HG03135 (cell line): Measurements from ENCODE around the gene KMT2B.

Experiments used
- ATAC-seq: cut with Tn5 transposase; IDR thresholded peaks from one replicate; pipeline ENCODE4 v1.9.1; 2021; ENCODE audit warnings: mild to moderate bottlenecking, moderate library complexity; ENCODE audit not compliant: unreplicated experiment

Gene KMT2B

DNA sequence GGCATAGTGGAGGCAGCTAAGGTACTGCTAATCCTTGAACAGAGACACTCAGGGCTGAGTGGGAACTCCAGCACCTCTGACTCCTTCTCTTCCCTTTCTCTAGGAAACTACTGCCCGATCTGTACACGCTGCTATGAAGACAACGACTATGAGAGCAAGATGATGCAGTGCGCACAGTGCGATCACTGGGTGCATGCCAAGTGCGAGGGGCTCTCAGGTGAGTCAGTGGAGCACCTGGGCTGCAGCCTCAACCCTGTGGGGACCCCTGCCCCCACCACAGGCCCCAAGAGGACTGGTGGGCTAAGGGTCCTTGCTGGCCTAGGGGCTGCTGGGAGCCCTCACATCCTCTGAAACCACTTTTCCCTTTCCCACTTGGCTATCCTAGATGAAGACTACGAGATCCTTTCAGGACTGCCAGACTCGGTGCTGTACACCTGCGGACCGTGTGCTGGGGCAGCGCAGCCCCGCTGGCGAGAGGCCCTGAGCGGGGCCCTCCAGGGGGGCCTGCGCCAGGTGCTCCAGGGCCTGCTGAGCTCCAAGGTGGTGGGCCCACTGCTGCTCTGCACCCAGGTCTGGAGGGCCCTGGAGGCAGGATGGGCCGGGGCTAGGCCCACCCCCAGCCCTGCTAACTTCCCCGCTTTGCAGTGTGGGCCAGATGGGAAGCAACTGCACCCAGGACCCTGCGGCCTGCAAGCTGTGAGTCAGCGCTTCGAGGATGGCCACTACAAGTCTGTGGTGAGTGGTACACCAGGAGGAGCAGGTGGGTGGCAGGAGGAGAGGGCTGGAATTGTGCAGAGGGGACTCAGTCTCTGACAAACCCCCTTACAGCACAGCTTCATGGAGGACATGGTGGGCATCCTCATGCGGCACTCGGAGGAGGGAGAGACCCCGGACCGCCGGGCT is 9.5 kb downstream of the KMT2B start:
- ATAC-seq, result no peak

DNA sequence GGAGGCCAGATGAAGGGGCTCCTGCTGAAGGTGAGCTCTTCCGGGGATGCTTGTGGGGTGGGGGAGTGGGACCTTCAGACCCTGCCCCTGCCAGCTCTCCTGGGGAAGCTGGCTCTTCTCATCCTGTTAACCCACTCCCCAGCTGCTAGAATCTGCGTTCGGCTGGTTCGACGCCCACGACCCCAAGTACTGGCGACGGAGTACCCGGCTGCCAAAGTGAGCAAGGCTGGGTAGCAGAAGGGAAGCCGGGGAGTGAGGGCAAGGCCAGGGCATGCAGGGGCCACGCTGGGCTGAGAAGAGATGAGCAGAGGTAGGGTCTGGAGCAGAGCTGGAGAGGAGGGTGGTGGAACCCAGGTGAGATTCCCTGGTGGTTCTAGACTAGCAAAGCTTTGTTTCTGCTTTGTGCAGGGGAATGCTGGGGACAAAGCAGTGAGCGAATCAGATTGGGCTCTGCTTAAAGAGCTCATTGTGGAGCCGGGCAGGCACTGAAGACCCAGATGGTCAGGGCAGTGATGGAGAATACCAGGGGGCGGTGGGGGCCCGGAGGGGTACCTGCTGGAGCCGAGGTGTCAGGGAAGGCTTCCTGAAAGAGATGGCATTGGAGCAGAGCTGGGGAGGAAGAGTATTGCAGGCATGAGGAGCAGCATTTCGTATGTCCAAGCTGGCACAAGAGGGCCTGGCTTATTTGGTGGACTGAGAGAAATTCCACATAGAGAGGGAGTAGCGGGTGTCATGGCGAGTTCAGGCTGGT is 10.3 kb downstream of the KMT2B start:
- ATAC-seq, result no peak

DNA sequence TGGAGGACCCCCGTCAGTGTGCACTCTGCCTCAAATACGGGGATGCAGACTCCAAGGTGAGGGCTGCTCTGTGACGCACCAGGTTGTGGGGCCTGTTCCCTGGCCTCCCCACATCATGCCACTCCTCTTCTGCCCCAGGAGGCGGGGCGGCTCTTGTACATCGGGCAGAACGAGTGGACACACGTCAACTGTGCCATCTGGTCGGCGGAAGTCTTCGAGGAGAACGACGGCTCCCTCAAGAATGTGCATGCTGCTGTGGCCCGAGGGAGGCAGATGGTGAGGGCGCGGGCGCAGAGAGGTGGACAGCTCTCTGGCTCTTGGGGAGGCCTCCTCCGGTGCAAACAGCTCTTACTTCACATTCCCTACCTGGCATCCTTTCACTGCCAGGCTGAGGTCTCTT is 11.2 kb downstream of the KMT2B start:
- ATAC-seq, result no peak

DNA sequence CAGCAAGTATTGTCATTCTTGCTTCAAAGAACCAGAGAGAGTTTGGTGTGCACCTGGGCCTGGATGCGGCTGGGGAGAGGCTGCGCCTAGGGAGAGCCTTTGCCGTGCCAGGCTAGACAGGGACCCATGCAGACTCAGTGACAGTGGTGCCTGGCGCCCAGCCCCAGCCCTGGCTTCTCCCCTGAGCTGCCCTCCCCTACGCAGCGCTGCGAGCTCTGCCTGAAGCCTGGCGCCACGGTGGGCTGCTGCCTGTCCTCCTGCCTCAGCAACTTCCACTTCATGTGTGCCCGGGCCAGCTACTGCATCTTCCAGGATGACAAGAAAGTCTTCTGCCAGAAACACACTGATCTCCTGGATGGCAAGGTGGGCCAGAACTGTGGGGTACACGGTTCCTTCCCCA is 12.0 kb downstream of the KMT2B start:
- no peak for ATAC-seq

DNA sequence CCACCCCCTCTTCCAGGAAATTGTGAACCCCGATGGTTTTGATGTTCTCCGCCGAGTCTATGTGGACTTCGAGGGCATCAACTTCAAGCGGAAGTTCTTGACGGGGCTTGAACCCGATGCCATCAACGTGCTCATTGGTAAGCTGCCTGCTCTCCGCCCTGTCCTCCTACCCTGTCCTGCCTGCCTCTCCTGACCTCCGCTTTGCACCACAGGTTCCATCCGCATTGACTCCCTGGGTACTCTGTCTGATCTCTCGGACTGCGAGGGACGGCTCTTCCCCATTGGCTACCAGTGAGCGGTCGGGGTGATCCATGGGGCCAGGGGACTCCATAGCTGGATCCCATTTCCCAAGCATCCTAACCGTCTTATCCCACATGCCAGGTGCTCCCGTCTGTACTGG is 12.5 kb downstream of the KMT2B start:
- ATAC-seq, result no peak

DNA sequence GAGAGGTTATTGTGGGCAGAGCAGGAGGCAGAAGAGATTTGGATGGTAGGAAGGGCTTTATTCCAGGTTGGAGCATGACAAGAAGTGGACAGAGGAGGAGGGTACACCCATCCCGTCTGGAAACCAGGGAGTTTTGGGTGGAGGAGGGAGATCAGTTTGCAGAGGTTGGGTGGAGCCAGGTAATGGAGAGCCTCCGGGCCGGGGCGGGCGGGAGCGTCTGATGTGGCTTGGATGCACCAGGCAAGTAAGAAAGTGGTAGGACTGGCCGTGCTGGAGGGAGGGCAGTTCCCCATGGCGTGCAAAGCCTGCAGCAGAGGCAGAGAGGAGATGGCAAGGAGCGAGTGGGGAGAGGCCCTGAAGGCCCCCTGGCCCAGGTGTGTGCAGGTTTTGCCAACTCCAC is 13.6 kb downstream of the KMT2B start:
- no peak for ATAC-seq

DNA sequence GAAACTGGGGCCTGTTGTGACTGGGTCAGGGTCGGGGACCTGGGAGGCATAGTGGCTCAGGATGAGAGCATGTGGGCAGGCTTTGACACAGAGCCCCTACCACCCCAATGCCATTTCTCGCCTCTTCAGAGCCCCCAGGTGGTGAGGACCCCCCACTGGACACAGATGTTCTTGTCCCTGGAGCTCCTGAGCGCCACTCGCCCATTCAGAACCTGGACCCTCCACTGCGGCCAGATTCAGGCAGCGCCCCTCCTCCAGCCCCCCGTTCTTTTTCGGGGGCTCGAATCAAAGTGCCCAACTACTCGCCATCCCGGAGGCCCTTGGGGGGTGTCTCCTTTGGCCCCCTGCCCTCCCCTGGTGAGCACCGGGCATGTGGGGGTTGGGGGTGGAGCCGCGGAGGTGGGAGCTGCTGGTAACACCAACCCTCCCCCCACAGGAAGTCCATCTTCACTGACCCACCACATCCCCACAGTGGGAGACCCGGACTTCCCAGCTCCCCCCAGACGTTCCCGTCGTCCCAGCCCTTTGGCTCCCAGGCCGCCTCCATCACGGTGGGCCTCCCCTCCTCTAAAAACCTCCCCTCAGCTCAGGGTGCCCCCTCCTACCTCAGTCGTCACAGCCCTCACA is 14.1 kb downstream of the KMT2B start:
- no peak for ATAC-seq

DNA sequence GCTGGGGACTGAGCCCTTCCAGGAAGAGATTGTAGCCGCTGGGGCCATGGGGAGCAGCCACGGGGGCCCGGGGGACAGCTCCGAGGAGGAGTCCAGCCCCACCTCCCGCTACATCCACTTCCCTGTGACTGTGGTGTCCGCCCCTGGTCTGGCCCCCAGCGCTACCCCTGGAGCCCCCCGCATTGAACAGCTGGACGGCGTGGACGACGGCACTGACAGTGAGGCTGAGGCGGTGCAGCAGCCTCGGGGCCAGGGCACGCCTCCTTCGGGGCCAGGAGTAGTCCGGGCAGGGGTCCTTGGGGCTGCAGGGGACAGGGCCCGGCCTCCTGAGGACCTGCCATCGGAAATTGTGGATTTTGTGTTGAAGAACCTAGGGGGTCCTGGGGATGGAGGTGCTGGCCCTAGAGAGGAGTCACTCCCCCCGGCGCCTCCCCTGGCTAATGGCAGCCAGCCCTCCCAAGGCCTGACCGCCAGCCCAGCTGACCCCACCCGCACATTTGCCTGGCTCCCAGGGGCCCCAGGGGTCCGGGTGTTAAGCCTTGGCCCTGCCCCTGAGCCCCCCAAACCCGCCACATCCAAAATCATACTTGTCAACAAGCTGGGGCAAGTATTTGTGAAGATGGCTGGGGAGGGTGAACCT is 14.9 kb downstream of the KMT2B start:
- ATAC-seq, result no peak

DNA sequence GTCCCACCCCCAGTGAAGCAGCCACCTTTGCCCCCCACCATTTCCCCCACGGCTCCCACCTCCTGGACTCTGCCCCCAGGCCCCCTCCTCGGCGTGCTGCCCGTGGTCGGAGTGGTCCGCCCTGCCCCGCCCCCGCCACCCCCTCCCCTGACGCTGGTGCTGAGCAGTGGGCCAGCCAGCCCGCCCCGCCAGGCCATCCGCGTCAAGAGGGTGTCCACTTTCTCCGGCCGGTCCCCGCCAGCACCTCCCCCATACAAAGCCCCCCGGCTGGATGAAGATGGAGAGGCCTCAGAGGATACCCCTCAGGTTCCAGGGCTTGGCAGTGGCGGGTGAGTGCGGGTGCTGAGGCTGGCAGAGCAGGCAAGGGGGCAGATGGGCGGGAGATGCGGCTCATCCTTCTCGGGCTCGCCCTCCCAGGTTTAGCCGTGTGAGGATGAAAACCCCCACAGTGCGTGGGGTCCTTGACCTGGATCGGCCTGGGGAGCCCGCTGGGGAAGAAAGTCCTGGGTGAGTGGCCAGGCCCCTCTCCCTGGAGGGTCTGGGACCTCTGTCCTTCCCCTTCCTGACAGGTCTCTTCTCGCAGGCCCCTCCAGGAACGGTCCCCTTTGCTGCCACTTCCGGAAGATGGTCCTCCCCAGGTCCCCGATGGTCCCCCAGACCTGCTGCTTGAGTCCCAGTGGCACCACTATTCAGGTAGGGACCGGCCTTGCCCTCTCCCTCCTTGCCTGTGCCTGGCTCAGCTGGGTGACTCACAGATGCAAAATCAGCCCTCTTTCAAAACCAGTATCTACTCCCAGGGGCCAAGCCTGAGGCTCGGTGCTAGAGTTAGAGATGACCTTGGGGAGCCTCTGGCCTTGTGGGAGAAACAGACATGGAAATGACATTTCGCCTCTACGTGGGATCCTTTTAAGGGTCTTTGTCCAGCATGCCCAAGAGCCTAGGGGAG is 15.7 kb downstream of the KMT2B start:
- ATAC-seq, result no peak

DNA sequence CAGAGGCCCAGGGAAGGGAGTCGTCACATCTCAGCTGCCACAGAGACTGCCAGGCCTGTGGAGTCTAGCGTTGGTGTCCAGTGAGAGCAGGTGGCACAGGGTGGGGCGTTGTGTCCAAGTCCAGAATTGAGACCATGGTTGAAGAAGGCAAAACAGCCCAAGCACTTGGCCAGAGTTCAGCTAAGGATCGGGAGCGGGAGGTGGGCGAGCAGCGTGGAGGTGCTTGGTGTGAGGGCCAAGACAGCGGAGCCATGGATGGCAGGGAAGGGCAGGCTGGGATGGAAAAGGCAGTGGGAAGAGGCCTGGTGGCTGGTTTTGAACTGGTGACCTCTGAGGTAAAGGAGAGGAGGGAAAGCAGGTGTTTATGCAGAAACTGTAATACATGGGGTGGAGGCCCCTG is 16.5 kb downstream of the KMT2B start:
- ATAC-seq, result no peak

DNA sequence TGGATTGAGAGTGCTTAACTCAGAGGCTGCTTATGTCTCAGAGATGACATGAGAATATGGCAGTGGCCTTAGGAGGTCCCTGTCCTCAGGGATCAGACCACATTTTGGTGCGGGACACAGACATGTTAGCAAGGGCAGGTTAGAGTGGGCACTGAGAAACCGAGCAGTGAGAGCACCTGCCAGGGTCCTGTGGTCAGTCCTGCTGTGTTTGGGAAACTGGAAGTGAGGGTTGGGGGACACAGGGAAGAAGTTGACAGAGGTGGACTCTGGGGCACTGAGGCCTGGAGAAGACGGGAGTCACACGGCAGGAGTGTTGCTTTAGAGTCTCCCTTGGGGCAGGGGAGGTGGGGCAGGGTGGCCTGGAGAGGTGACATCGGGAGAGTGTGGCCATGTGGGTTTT is 17.1 kb downstream of the KMT2B start:
- ATAC-seq, result no peak

DNA sequence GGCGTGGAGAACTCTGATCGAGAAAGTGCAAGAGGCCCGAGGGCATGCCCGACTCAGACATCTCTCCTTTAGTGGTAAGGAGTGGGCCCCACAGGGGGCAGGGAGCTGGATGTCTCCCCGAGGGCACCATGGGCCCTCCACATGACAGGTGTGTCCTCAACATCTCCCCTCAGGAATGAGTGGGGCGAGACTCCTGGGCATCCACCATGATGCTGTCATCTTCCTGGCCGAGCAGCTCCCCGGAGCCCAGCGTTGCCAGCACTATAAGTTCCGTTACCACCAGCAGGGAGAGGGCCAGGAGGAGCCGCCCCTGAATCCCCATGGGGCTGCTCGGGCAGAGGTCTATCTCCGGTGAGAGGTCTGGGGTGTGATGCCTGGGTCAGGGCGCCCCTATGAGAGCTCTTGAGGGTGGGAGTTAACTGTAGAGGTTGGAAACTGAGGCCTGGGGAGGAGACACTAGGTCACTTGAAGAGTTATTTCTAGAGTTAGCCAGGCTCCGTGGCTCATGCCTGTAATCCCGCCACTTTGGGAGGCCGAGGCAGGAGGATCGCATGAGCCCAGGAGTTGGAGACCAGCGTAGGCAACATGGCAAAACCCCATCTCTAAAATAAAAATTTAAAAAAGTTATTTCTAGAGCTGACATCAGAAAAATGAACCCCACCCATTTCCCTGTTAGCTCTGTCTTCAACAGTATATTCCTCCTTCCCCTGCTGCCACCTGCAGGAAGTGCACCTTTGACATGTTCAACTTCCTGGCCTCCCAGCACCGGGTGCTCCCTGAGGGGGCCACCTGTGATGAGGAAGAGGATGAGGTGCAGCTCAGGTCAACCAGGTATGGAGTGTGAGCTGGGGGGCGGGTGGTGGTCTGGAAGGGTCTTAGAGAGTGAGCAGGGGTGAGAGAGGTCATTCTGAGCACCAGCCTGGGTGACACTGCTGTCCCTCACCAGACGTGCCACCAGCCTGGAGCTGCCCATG is 19.4 kb downstream of the KMT2B start:
- no peak for ATAC-seq

DNA sequence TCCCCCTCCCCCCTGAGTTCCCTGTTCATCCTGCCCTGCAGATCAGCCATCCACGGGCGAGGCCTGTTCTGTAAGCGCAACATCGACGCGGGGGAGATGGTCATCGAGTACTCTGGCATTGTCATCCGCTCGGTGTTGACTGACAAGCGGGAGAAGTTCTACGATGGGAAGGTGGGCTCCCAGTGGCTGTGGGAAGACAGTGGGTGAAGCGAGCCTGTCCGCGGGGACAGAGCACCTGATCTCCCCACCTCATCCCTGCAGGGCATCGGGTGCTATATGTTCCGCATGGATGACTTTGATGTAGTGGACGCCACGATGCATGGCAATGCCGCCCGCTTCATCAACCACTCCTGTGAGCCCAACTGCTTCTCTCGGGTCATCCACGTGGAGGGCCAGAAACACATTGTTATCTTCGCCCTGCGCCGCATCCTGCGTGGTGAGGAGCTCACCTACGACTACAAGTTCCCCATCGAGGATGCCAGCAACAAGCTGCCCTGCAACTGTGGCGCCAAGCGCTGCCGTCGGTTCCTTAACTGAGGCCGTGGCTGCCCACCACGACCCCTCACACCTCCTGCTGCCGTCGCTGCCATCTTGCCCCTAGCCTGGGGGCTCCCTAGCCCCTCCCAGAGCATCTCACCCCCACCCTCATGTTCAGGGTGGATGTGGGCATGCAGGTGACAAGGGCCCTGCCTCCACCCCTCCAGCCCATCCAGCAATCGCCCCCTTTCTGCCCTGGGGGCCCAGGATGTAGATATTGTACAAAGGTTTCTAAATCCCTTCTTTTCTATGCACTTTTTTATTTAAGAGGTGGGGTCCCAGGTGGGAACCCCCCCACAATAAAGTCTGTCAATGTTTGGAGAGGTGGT is 20.5 kb downstream of the KMT2B start:
- no peak for ATAC-seq

DNA sequence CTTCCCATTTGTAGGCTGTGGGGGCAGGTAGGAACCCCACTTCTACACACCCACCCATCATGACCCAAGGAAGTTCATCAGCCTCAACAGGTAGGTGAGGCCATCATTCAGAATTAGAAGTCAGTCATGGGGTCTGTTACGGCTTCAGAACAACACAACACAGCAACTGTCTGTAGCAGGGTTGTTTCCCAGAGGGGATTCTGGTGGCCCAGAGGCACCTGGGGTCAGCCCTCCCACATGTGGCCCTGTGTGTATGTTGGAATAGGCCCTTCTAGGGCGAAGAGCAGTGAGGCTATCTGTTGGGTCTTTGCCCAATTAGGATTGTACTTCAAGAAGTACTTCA is 21.1 kb downstream of the KMT2B start:
- no peak for ATAC-seq

DNA sequence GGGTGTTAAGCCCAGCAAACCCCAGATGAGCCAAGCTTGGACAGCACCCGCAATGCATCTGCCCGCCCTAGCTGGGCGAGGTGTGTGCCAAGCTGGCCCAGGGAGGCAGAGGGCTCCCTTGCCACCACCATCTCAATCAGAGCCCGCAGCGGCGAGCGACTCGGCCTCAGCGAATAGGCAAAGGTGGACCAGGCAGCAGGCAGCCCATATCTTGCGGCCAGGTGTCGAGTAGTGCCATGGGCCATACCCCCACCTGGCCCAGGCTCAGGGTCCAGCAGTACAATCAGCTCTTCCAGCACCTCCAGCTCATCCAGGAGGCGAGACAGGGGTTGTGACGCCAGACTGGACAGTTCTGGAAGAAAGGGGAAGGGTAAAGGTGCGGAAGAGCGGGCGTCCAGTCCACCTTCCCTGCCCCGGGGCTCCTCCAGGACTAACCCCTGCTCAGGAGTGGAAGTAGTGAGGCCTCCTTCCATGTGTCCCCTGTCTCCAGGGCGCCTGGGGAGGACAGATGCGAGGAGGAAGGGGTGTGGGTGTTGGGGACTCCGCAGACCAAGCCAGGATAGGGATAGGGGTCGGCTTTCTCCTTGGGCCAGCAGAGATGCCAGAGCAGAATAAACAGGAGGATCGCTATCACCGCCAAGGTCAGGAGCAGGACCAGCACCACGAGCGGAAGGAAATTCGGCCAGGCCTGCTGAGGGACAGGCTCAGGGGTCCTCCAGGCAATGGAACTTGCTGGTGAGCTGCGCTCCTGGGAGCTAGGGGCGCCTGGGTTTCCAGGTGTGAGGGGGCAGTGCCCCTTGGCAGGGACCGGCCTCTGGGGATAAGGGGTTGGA is 21.7 kb downstream of the KMT2B start:
- no peak for ATAC-seq

DNA sequence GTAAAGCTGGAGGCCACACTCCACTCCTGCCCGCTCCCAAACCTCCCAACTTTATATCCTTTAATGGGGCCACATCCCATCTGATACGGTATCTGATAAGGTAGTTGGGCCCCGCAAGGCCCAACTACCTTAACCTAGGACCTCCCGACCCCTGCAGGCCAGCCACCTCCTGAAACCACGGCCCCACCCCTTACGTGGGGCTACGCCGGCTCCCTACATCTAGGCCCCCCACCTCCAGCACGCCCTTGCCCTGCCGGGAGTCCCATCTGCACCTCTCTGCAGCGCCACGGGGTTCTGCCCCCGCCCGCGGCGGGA is 22.3 kb downstream of the KMT2B start:
- no peak for ATAC-seq

DNA sequence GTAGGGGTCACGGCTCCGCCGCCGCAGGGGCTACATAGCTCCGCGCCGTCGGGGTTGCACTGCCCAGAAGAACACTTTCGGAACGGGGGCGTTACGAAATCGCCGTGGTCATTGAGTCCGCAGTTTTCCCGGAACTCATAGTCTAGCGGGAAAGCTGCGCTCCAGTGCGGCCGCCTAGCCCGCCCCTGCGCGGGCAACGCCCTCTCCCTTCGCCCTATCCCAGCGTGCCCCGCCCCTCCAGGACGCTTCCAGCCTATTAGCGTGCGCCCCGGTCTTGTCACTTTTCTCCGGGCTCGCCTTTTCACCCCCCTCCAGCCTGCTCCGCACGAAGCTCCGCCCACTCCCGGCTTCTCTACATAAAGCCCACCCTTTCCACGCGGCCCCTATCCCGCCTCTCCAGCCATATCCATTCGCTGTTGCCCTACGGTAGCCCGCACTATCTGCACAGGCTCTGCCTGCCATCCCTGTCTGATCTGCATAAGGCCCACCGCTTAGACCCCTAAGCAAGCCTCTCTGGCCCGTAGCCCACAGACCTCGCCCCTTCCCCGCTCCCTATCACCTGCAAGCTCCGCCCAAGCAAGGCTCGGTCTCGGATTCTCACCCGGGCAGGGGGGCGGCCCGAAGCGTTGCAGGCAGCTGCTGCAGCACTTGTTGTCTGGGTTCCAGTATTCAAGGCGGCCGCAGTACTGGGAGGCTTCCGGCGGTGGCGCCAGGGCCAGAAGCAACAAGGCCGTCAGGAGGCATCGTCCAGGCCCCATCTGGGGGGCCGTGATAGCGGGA is 22.8 kb downstream of the KMT2B start:
- peak; percentile 58 for ATAC-seq
